Body of pancreas (tissue), 4 donors: ENCODE results near the gene ZNF511. TPM values are rescaled to one million over a fixed set of nuclear protein-coding genes. Genes with fewer than 3 reads are reported as not detected.
"Not testable (repeated sequence)": the region's sequence is repeated elsewhere in the genome, so short reads cannot be mapped to it uniquely, and the experiment has no call there.

ENCODE experiments used
- ATAC-seq: fragments of 150-250 bp; one replicate; pipeline ENCODE4 v1.9.1; 2016
- DNase-seq, 4 donors: peaks; one replicate each; pipeline ENCODE4 v3.0.0-alpha.2; 2019
- H3K27ac ChIP-seq, 4 donors: fragments of 200-600 bp; sonication (generic); 1 replicate in 3 of 4; 2 replicates in 1 of 4; pipeline versions ENCODE4 v1.5.1 to v1.6.1; 2016 to 2019; ENCODE audit warnings: mild to moderate bottlenecking in 1 of 4, mixed read lengths in 1 of 4, moderate library complexity in 1 of 4
- H3K27me3 ChIP-seq, 2 donors: fragments of 200-600 bp; sonication (generic); one replicate each; pipeline ENCODE4 v1.6.0; 2016; ENCODE audit warnings: mild to moderate bottlenecking in 1 of 2
- H3K36me3 ChIP-seq, 2 donors: fragments of 200-600 bp; sonication (generic); replicated peaks in 1 of 2; 2 replicates each; pipeline ENCODE4 v1.5.1; 2016; ENCODE audit warnings: low read depth in 2 of 2; ENCODE audit not compliant: insufficient read depth in 1 of 2
- H3K4me1 ChIP-seq: fragments of 200-600 bp; sonication (generic); one replicate; pipeline ENCODE4 v1.6.0; 2016
- H3K4me3 ChIP-seq, 2 donors: fragments of 200-600 bp; sonication (generic); 1 replicate in 1 of 2; 2 replicates in 1 of 2; pipeline ENCODE4 v1.5.1; 2016 to 2019
- H3K9me3 ChIP-seq, 3 donors: fragments of 200-600 bp; sonication (generic); 1 replicate in 2 of 3; 2 replicates in 1 of 3; pipeline ENCODE4 v1.5.1; 2016
- POLR2A ChIP-seq, 3 donors: fragments of 450-650 bp; IDR thresholded peaks; one replicate each; pipeline ENCODE4 v1.6.1; 2016; ENCODE audit warnings: antibody characterized with exemption in 3 of 3, mild to moderate bottlenecking in 2 of 3
- WGBS, 2 donors: methylation state at CpG; one replicate each; pipeline ENCODE4 v1.1.5; 2017; 5-methylcytosine and 5-hydroxymethylcytosine counted together
- intact Hi-C: fragments of 100-400 bp; cut with DNase I; formaldehyde crosslinking; loops from one replicate; pipeline ENCODE4 v1.15.1; 2023
- total RNA-seq, 2 donors: library from RNA; depleted of rRNA; stranded (reverse); fragments of >200 nt; gene quantifications; one replicate each; pipeline ENCODE4 v1.1.0, GENCODE V29; 2016
- TF ChIP-seq, protein P1 (sequence below), 7 experiments: fragments of 450-650 bp in 4 of 7; fragments of 200-600 bp in 3 of 7; sonication (generic) in 3 of 7; IDR thresholded peaks; one replicate each; pipeline ENCODE4 v1.5.1; 2016 to 2019; ENCODE audit warnings: antibody characterized with exemption in 7 of 7

ZNF511 gene
- total RNA-seq, 2 donors from 2014 or later: 15.0 to 22.7 TPM

DNA sequence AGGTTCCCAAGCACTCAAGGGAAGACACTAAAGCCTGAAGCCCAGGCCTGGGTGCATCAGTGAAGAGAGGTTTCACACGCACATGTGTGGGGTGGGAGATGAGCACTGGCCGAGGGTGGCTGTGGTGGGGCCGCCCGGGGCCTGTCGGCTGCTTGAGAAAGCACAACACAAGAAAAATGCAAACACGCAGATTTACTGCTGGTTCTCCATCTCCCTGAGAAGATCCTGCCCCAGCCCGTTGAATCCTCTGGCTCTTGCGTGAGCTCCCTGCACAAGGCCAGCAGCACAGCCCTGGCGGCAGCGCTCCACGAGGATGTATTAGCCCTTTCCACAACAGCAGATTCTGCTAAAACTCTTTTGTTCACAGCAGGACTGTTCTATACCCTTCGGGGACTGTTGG lies 6.2 kb downstream of the ZNF511 start:
- TF ChIP-seq, protein P1, sequence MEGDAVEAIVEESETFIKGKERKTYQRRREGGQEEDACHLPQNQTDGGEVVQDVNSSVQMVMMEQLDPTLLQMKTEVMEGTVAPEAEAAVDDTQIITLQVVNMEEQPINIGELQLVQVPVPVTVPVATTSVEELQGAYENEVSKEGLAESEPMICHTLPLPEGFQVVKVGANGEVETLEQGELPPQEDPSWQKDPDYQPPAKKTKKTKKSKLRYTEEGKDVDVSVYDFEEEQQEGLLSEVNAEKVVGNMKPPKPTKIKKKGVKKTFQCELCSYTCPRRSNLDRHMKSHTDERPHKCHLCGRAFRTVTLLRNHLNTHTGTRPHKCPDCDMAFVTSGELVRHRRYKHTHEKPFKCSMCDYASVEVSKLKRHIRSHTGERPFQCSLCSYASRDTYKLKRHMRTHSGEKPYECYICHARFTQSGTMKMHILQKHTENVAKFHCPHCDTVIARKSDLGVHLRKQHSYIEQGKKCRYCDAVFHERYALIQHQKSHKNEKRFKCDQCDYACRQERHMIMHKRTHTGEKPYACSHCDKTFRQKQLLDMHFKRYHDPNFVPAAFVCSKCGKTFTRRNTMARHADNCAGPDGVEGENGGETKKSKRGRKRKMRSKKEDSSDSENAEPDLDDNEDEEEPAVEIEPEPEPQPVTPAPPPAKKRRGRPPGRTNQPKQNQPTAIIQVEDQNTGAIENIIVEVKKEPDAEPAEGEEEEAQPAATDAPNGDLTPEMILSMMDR (IDR thresholded peaks at IDR 0.05): no peak
- TF ChIP-seq POLR2A (IDR thresholded peaks at IDR 0.05): no peak
- Histone ChIP-seq H3K36me3 (no peaks in the 10 kb centered on the region), H3K4me3 (no peak overlapping the region), H3K27me3 (no peaks in the 10 kb centered on the region), H3K27ac (no peak overlapping the region), H3K4me1 (peaks cover 12% of the 10 kb centered on the region), H3K9me3 (no peaks in the 10 kb centered on the region)
- DNase-seq (no peak), ATAC-seq (no peak)
- intact Hi-C loops: no loop called here
- 89 to 94% methylated on average over 11 to 12 of the region's 12 CpGs for WGBS, 2 donors

DNA sequence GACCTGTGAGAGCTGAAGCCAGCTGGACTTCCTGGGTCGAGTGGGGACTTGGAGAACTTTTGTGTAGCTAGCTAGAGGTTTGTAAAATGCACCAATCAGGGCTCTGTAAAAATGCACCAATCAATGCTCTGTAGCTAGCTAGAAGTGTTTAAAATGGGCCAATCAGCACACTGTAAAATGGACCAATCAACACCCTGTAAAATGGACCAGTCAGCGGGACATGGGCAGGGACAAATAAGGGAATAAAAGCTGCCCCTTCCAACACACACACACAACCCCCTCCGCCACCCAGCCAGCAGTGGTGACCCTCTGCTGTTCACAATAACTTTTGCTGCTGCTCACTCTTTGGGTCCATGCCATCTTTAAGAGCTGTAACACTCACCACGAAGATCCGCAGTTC lies 7.1 kb downstream of the ZNF511 start:
- H3K36me3 ChIP-seq: no peaks in the 10 kb centered on the region
- intact Hi-C loops: no loop called here
- no peak for DNase-seq
- no peaks in the 10 kb centered on the region for H3K27me3 ChIP-seq
- 82 to 90% methylated on average over 5 of the region's 5 CpGs for WGBS, 2 donors
- no peak for ATAC-seq
- no peak overlapping the region for H3K27ac ChIP-seq
- peaks cover 11% of the 10 kb centered on the region for H3K4me1 ChIP-seq
- no peak overlapping the region for H3K4me3 ChIP-seq
- TF ChIP-seq, protein P1 (IDR thresholded peaks at IDR 0.05): no peak
- no peak for TF ChIP-seq POLR2A (IDR thresholded peaks at IDR 0.05)
- no peaks in the 10 kb centered on the region for H3K9me3 ChIP-seq

DNA sequence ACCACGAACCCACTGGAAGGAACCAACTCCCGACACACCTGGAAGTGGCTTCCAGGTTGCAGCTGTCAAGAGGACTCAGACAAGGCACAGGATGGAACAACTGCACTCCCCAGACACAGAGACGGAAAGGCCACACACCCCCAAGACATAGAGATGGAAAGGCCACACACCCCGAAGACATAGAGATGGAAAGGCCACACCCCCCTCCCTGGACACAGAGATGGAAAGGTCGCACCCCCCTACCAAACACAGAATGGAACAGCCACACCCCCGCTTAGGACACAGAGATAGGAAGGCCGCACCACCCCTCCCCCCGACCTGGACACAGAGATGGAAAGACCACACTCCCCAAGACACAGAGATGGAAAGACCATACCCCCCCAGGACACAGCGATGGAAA lies 7.6 kb downstream of the ZNF511 start:
- WGBS, 2 donors: 85 to 87% methylated on average over 6 to 8 of the region's 9 CpGs
- TF ChIP-seq POLR2A (IDR thresholded peaks at IDR 0.05): no peak
- TF ChIP-seq, protein P1 (IDR thresholded peaks at IDR 0.05): no peak
- no peak overlapping the region for H3K4me3 ChIP-seq
- H3K36me3 ChIP-seq: no peaks in the 10 kb centered on the region
- DNase-seq (no peak), ATAC-seq (no peak)
- H3K9me3 ChIP-seq: no peaks in the 10 kb centered on the region
- intact Hi-C loops: no loop called here
- peaks cover 11% of the 10 kb centered on the region for H3K4me1 ChIP-seq
- no peak overlapping the region for H3K27ac ChIP-seq
- H3K27me3 ChIP-seq: no peaks in the 10 kb centered on the region

DNA sequence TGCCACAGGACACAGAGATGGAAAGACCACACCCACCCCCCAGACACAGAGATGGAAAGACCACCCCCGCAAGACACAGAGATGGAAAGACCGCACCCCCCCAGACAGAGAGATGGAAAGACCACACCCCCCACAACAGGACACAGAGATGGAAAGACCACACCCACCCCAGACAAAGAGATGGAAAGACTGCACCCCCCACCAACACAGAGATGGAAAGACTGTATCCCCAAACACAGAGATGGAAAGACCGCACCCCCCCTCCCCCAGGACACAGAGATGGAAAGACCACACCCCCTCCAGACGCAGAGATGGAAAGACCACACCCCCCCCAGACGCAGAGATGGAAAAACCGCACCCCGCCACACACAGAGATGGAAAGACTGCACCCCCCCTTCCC lies 8.0 kb downstream of the ZNF511 start:
- no peaks in the 10 kb centered on the region for H3K9me3 ChIP-seq
- peaks cover 11% of the 10 kb centered on the region for H3K4me1 ChIP-seq
- no peak overlapping the region for H3K4me3 ChIP-seq
- ATAC-seq (no peak), DNase-seq (no peak)
- no peaks in the 10 kb centered on the region for H3K27me3 ChIP-seq
- TF ChIP-seq POLR2A (IDR thresholded peaks at IDR 0.05): no peak
- TF ChIP-seq, protein P1 (IDR thresholded peaks at IDR 0.05): no peak
- WGBS, 2 donors: 66 to 84% methylated on average over 3 to 6 of the region's 7 CpGs
- H3K27ac ChIP-seq: no peak overlapping the region
- H3K36me3 ChIP-seq: no peaks in the 10 kb centered on the region
- intact Hi-C loops: no loop called here

DNA sequence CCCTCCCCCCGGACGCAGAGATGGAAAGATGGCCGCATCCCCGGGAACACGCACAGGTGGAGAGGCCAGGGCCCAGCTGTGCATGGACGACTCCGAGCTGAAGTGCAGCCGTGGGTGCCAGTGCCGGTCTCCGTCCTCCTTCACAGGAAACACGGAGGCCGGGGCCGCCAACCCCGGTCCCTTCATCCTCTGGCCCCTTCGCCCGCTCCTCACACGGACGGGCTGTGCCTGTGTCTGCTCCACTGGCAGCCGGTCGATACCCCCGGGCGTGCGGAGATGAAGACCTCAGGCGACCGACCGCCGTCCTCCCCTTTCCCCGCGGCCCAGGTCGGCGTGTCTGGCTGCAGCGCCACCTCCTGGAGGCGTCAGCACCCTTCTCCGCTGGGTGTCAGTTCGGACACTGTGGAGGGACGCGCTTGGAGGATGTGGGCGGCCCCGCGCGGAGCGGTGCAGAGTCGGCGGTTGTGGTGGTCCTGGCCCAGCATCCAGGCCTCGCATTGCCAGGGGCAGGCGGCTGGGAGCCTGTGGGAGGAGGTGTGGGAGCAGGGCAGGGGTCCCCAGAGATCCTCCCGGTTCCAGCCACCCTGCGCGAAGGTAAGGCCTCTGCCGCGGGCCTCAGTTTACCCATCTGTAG lies 9.9 kb downstream of the ZNF511 start:
- DNase-seq (peak; percentile 67 to 77 (median 68)), ATAC-seq (peak; percentile 93)
- no peak for TF ChIP-seq POLR2A (IDR thresholded peaks at IDR 0.05)
- TF ChIP-seq, protein P1 (IDR thresholded peaks at IDR 0.05): peak; percentile 65 to 81 (median 72)
- H3K36me3 ChIP-seq: no peaks in the 10 kb centered on the region
- no peak overlapping the region for H3K4me3 ChIP-seq
- H3K27ac ChIP-seq: no peak overlapping the region
- intact Hi-C loops: no loop called here
- H3K4me1 ChIP-seq: peaks cover 11% of the 10 kb centered on the region
- H3K9me3 ChIP-seq: no peaks in the 10 kb centered on the region
- H3K27me3 ChIP-seq: no peaks in the 10 kb centered on the region
- WGBS, 2 donors: 6 to 11% methylated on average over 17 to 50 of the region's 51 CpGs

DNA sequence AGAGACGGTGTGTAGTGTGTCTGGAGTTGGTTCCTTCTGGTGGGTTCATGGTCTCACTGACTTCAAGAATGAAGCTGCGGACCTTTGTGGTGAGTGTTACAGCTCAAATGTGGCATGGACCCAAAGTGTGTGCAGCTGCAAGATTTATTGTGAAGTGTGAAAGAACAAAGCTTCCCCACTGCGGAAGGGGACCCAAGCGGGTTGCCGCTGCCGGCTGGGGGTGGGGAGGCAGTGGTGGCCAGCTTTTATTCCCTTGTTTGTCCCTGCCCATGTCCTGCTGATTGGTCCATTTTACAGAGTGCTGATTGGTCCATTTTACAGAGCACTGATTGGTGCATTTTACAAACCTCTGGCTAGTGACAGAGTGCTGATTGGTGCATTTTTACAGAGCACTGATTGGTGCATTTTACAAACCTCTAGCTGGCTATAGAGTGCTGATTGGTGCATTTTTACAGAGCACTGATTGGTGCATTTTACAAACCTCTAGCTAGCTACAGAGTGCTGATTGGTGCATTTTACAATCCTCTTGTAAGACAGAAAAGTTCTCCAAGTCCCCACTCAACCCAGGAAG lies 12.2 kb downstream of the ZNF511 start:
- H3K4me3 ChIP-seq, H3K27me3 ChIP-seq, DNase-seq, ATAC-seq, H3K9me3 ChIP-seq, intact Hi-C loops, H3K36me3 ChIP-seq, H3K27ac ChIP-seq: not testable (repeated sequence)
- WGBS, 2 donors: 91 to 96% methylated on average over 6 of the region's 6 CpGs
- peaks cover 20% of the 10 kb centered on the region for H3K4me1 ChIP-seq

DNA sequence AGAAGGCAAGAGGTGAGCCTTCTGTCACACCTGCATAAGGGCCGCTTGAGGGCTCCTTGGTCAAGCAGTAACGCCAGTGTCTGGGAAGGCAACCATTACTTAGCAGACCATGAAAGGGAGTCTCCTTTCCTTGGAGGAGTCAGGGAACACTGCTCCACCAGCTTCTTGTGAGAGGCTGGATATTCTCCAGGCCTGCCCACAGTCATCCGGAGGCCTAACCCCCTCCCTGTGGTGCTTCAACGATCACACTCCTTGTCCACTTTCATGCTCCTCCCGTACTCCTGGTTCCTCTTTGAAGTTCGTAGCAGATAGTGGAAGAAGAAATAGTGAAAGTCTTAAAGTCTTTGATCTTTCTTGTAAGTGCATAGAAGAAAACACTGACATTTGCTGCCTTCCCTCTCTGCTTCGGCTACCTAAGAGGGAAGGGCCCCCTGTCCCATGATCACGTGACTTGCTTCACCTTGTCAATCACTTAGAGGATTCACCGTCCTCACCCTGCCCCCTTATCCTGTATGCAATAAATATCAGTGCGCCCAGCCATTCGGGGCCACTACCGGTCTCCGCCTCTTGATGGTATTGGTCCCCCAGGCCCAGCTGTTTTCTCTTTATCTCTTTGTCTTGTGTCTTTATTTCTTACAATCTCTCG lies 13.5 kb downstream of the ZNF511 start:
- H3K4me3 ChIP-seq, H3K9me3 ChIP-seq, H3K36me3 ChIP-seq, ATAC-seq, intact Hi-C loops, H3K27ac ChIP-seq, DNase-seq: not testable (repeated sequence)
- 72 to 78% methylated on average over 12 of the region's 14 CpGs for WGBS, 2 donors
- peaks cover 27% of the 10 kb centered on the region for H3K4me1 ChIP-seq
- H3K27me3 ChIP-seq: peaks cover 0 to 17% of the 10 kb centered on the region in 2 donors
